Uterus (tissue), 2 donors: Measurements from ENCODE around the gene METTL14.

Source experiments
- CTCF ChIP-seq, 4 experiments: fragments of 200-600 bp in 2 of 4; fragments of 450-650 bp in 2 of 4; sonication (generic) in 2 of 4; IDR thresholded peaks; one replicate each; pipeline ENCODE4 v1.5.1; 2016 to 2019; ENCODE audit warnings: antibody characterized with exemption in 4 of 4, mild to moderate bottlenecking in 2 of 4, moderate library complexity in 1 of 4
- POLR2A ChIP-seq, 2 donors: fragments of 450-650 bp; IDR thresholded peaks; one replicate each; pipeline ENCODE4 v1.6.1; 2016; ENCODE audit warnings: antibody characterized with exemption in 2 of 2, mild to moderate bottlenecking in 1 of 2, moderate library complexity in 1 of 2

GRCh38 chr4:118684873-118685811, at the start of gene METTL14:
- TF ChIP-seq POLR2A (IDR thresholded peaks at IDR 0.05) (peak; percentile 54 to 64), CTCF (IDR thresholded peaks at IDR 0.05) (peak in 2 of 4 experiments; percentile 12 to 14)
